ENCODE results near the gene AJAP1.
"Not testable (repeated sequence)": the region's sequence is repeated elsewhere in the genome, so short reads cannot be mapped to it uniquely, and the experiment has no call there.

The AJAP1 gene

DNA sequence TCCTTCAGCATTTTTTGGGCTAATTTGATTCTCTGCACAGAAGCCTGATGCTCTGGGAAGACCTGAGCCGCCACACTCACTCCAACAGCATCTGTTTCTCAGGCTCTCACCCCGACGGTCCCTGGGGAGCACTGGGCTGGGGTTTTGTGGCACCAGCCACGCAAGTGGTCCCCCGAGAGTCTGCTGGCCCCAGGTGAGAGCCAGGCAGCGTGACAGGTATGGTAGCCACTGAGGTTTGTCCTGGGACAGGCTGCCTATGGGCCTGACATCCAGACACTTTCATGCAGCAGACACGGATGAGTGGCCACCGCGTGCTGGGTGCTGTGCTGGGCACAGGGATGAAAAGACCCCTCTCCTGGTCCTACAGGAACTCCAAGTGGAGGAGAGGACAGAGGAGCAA is 11.0 kb downstream of the AJAP1 start:
- TF ChIP-seq, protein P1, sequence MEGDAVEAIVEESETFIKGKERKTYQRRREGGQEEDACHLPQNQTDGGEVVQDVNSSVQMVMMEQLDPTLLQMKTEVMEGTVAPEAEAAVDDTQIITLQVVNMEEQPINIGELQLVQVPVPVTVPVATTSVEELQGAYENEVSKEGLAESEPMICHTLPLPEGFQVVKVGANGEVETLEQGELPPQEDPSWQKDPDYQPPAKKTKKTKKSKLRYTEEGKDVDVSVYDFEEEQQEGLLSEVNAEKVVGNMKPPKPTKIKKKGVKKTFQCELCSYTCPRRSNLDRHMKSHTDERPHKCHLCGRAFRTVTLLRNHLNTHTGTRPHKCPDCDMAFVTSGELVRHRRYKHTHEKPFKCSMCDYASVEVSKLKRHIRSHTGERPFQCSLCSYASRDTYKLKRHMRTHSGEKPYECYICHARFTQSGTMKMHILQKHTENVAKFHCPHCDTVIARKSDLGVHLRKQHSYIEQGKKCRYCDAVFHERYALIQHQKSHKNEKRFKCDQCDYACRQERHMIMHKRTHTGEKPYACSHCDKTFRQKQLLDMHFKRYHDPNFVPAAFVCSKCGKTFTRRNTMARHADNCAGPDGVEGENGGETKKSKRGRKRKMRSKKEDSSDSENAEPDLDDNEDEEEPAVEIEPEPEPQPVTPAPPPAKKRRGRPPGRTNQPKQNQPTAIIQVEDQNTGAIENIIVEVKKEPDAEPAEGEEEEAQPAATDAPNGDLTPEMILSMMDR (IDR thresholded peaks at IDR 0.05; ENCODE audit: borderline replicate concordance, control extremely low read depth, extremely low read depth, insufficient read depth, missing control alignments) = no peak
- DNase-seq (ENCODE audit: low spot score) = no peak
- in situ Hi-C loops (cut with MboI; ENCODE audit: low sequenced_read_pairs, unreplicated experiment) = no loop called here

DNA sequence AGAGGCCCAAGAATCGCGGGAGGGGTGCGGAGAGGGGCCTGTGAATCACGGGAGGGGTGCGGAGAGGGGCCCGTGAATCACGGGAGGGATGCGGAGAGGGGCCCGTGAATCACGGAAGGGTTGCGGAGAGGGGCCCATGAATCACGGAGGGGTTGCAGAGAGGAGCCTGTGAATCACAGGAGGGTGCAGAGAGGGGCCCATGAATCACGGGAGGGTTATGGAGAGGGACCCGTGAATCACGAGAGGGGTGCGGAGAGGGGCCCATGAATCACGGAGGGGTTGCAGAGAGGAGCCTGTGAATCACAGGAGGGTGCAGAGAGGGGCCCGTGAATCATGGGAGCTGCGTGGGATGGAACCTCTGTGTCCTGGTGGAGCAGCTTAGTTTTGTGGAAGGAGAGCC is 12.3 kb downstream of the AJAP1 start:
- in situ Hi-C loops (cut with MboI; ENCODE audit: low sequenced_read_pairs, unreplicated experiment) = not testable (repeated sequence)

DNA sequence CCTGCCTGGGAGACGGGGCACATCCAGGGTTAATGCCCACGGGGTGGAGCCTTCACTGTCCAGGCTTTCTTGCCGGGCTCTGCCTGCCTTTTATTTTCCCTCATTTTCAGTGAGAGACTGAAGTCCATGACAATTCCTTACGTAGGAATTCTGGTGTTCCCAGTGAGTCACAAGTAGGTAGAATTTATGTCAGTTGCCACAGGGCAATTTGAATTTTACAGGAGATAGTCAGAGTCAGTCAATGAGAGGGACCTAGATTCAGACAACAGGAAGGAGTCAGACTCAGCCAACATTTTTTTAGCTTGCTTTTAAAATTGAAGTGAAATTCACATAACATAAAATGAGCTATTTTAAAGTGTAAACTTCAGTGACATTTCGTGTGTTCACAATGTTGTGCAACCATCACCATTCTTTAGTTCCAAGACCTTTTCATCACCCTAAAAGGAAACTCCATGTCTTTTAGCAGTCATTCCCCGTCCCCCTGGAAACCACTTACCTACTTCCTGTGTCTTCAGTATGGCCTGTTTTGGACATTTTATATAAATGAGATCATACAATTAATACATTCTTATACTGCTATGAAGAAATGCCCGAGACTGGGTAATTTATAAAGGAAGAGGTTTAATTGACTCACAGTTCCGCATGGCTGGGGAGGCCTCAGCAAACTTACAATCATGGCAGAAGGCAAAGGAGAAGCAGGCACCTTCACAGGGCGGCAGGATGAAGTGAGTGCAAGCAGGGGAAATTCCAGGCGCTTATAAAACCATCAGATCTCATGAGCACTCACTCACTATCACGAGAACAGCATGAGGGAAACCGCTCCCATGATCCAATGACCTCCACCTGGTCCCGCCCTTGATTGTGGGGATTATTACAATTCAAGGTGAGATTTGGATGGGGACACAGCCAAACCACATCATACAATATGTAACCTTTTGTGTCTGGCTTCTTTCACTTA is 14.6 kb downstream of the AJAP1 start:
- no peak for DNase-seq (ENCODE audit: low spot score)
- in situ Hi-C loops (cut with MboI; ENCODE audit: low sequenced_read_pairs, unreplicated experiment) = no loop called here

More for the DNA sequence above, 12.3 kb downstream of the AJAP1 start:
- not testable (repeated sequence) for DNase-seq (ENCODE audit: low spot score)

GRCh38 chr1:4670265-4670664 is 15.9 kb downstream of the AJAP1 start:
- DNase-seq (ENCODE audit: low spot score) = no peak

More for the DNA sequence above, 14.6 kb downstream of the AJAP1 start:
- TF ChIP-seq, protein P1 (IDR thresholded peaks at IDR 0.05; ENCODE audit: borderline replicate concordance, control extremely low read depth, extremely low read depth, insufficient read depth, missing control alignments) = no peak

GRCh38 chr1:4671828-4672227 is 17.4 kb downstream of the AJAP1 start:
- TF ChIP-seq, protein P1 (IDR thresholded peaks at IDR 0.05; ENCODE audit: borderline replicate concordance, control extremely low read depth, extremely low read depth, insufficient read depth, missing control alignments) = no peak
- in situ Hi-C loops (cut with MboI; ENCODE audit: low sequenced_read_pairs, unreplicated experiment) = no loop called here
- no peak for DNase-seq (ENCODE audit: low spot score)

More at GRCh38 chr1:4670265-4670664, 15.9 kb downstream of the AJAP1 start:
- in situ Hi-C loops (cut with MboI; ENCODE audit: low sequenced_read_pairs, unreplicated experiment) = no loop called here
- TF ChIP-seq, protein P1 (IDR thresholded peaks at IDR 0.05; ENCODE audit: borderline replicate concordance, control extremely low read depth, extremely low read depth, insufficient read depth, missing control alignments) = no peak

DNA sequence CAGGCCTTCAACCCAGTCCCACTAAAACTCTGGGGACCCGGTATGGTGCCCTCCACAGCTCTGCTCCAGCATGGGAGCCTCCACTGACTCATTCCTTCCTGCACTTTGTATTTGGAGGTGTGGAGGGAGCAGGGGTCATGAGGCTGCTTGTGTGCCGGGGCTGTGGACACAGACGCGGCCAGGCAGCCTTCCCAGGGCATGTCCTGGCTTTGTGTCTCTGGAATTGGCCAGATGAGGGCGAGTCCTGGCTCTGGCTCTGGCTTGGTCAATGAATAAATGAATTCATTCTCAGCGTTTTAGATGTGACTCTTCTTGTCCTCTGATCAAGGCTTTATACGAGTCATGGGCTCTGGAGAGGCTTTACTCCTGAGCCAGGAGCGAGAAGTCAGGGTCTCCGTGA is 19.1 kb downstream of the AJAP1 start:
- DNase-seq (ENCODE audit: low spot score) = no peak
- in situ Hi-C loops (cut with MboI; ENCODE audit: low sequenced_read_pairs, unreplicated experiment) = no loop called here
- TF ChIP-seq, protein P1 (IDR thresholded peaks at IDR 0.05; ENCODE audit: borderline replicate concordance, control extremely low read depth, extremely low read depth, insufficient read depth, missing control alignments) = no peak

- no peak for DNase-seq (ENCODE audit: low spot score)
- TF ChIP-seq, protein P1 (IDR thresholded peaks at IDR 0.05; ENCODE audit: borderline replicate concordance, control extremely low read depth, extremely low read depth, insufficient read depth, missing control alignments) = no peak
- in situ Hi-C loops (cut with MboI; ENCODE audit: low sequenced_read_pairs, unreplicated experiment) = no loop called here
Measured at GRCh38 chr1:4674117-4674516, 19.7 kb downstream of the AJAP1 start.

All from GM13976 (cell line).